Measurements from ENCODE around the gene AMIGO3.
"Not testable (repeated sequence)": the region's sequence is repeated elsewhere in the genome, so short reads cannot be mapped to it uniquely, and the experiment has no call there.

AMIGO3 gene

DNA sequence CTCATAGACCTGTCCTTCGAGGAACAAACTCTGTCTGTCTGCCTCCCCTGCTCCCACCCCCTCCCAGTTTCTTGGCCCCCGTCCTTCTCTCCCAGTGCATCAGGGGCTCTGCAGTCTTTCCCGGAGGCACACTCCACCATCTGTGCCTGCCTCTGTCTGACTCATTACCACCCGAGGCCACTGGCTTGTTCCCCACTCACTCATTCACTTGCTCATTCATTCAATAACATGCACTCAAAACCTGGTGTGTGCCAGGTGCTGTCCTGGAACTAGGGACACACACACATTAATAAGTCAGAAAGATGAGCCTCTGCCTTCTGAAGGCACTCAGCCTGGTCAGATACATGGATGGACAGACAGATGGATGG lies 12.4 kb downstream of the AMIGO3 start:
- no peak for DNase-seq

- no peak for DNase-seq
Measured at GRCh38 chr3:49706456-49707112, 12.9 kb downstream of the AMIGO3 start.

- no peak for DNase-seq
Measured at GRCh38 chr3:49705390-49705960, 14.0 kb downstream of the AMIGO3 start.

GRCh38 chr3:49704629-49705028 lies 14.9 kb downstream of the AMIGO3 start:
- DNase-seq: no peak

- DNase-seq: no peak
Measured at GRCh38 chr3:49703956-49704355, 15.5 kb downstream of the AMIGO3 start.

DNA sequence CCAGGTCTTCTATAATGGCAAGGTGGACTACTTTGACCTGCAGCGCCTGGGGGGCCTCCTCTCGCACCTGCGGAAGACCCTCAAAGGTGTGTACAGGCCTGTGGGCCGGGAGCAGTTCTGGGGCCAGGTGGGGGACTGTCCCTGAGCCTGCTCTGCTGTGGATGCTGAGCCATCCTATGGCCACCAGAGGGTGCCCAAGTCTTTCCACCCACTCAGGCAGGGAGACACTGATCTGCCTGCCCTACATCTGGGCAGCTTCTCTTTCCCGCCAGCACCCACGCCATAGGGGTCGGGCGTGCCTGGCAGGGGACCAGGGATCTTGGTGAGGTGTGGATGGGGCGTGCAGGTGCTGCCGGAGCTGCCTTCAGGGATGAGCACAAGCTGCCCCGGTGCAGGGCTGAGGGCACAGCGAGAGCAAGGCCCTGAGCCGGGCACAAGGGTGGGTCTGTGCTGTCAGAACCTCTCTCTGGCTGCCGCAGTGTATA lies 16.0 kb downstream of the AMIGO3 start:
- DNase-seq: peak; percentile 28

DNA sequence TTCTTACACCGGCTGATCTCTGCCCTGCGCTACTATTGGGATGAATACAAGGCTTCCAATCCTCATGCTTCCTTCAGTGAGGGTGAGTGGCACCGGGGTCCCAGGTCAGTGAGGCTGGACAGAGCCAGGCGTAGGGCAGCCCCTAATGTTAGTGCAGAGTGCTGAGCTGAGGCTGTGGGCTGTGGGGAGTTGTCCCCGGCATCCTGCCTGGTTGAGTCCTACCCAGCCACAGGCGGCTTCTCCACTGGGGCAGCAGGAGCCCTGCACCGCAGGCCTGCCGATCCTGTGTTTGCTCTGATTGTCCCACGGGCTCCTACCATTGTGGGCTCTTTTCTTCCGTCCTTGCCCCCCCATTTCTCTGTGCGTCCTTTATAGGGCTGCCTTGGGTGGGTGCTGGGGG lies 16.8 kb downstream of the AMIGO3 start:
- DNase-seq: no peak

GRCh38 chr3:49701388-49702077 lies 18.0 kb downstream of the AMIGO3 start:
- no peak for DNase-seq

GRCh38 chr3:49700453-49701128 lies 18.9 kb downstream of the AMIGO3 start:
- no peak for DNase-seq

GRCh38 chr3:49700014-49700413 lies 19.5 kb downstream of the AMIGO3 start:
- DNase-seq: no peak

GRCh38 chr3:49699281-49699979 lies 20.1 kb downstream of the AMIGO3 start:
- DNase-seq: no peak

DNA sequence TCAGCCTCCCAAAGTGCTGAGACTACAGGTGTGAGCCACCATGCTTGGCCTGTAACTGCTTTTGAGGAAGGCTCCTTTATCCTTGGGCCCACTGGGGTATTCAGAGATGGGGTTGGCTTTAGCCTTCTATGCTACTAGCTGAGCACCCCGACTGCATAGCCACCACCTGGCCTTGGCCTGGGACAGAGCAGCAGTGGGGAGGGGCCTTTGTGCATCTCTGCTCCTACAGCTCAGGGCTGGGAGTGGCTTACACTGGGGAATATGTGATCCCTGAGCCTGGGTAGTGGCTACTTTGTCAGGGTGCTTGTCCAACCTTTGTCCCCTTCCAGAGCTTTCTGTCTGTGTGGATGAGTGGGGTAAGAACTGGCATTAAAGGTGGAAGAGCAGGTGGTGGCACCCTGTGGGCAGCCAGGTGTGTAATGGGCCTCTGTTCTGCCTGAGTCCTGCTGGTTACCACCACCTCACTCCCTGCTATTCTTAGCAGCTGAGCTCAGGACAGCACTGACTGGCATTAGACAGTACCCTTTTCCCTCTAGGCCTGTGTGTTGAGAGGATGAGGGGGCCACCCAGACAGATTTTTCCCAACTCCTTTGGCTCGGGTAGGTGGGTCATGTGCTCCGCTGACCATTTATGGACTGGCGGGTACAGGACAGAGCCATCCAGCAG lies 24.0 kb downstream of the AMIGO3 start:
- not testable (repeated sequence) for DNase-seq

GRCh38 chr3:49694409-49695070 lies 24.9 kb downstream of the AMIGO3 start:
- DNase-seq: not testable (repeated sequence)

- DNase-seq: not testable (repeated sequence)
Measured at GRCh38 chr3:49691481-49691880, 28.0 kb downstream of the AMIGO3 start.

DNA sequence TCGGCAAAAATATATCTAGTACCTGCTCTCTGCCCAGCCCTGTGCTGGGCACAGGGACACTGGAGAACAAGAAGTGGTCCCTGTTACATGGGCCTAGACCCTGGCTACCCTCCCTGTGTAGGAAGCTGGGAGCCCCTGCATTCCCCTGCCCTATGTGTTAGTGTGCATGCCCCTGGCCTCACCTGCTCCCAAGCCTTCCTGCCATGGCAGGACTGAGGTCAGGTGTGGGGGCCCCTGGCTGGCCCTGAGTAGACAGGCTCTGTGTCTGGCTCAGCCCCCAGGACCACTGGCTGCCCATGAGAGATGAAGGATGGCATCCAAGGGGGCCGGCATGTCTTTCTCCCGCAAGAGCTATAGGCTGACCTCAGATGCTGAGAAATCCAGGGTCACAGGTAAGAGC lies 28.6 kb downstream of the AMIGO3 start:
- DNase-seq: not testable (repeated sequence)

GRCh38 chr3:49689908-49690624 lies 29.4 kb downstream of the AMIGO3 start:
- DNase-seq: not testable (repeated sequence)

DNA sequence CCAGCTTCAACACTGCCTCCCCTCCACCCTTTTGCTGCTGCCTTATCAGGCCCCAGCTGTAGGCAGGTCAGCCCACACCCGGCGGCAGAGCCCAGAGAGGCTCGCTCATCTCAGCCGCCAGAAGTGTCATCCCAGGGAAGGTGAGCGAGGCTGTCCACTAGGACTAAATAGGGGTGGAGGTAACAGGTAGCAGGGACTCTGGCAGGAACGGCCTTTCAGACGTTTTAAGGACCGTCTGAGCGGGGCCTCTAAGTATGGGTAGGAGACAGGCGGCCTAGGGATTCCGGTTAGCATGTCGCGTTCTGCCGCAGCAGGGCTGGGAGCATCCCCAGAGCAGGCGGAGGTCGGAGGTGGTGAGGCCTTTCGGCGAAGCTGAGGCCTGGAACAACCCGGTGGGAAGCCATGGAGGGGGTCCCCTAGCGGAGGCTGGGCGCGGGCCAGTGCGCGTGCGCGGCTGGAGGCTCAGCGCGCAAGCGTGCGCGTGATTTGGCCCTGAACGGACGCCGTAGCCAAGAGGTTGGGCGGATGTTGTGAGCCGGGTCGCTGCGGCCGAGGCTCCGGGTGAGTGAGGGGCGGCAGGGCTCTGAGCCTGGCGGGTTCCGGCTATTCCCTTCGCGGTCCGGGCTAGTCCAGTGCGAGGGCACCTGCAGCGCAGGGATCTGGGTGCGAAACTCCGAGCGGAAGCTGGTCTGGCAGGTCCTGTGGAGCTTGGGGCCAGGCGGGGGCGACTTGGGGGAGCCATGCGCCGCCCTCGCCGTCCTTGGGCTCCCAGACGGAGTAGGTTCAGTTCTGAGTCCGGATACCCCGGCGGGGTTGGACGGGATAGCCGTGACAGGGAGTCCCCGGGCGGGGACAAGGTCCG lies 30.2 kb downstream of the AMIGO3 start, which contains the start of the genes MST1 and RNF123:
TSS of gene MST1 (minus strand) at position 429 of the 862 bp plus-strand sequence. CDS start 783 bp downstream, outside the sequence.
TSS of gene RNF123 (plus strand) at position 512 of the 862 bp plus-strand sequence. CDS start 1,609 bp downstream, outside the sequence.
- DNase-seq: no peak

DNA sequence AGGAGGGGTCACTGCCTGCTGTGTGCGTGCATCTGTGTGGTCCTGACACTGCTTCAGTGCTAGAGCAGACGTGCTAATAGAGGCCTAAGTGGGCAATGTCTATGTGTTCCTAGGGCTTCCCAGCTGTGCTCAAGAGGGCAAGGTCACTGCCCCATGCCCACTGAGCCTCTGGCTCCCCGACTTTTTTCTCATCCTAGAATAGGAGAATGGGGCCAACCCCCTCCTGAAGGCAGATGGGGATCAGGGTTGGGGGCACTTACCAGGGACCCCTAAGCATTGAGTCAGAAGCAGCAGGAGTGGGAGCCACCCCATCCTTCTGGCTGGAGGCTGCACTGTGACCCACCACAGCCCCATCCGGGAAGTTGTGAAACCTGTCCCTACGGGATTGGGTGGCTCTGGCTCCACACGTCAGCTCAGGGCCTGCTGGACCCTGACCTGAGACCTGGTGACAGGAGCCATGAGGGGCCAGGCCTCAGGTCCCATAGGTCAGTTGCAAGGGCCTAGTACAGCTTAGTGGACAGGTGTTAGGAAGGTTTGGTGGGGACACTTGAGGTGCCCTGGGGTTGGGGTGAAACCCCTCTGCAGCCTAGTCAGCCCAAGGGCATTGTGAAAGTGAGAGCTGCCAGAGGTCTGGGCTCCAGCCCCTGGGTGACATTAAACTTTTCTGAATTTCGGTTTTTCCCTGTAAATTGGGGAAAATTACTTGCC lies 31.0 kb downstream of the AMIGO3 start:
- DNase-seq: not testable (repeated sequence)

- DNase-seq: not testable (repeated sequence)
Measured at GRCh38 chr3:49687424-49687795, 32.1 kb downstream of the AMIGO3 start.
